T-helper 1 cell (primary cell): ENCODE measurements around the gene ZNF20.

Source experiments
- DNase-seq, 5 donors: peaks; one replicate each; pipeline ENCODE4 v3.0.0-alpha.2; 2012 to 2020
- total RNA-seq, 4 donors: gene quantifications; one replicate each; lab custom pipeline; 2026; lab: John Stamatoyannopoulos, UW

The ZNF20 gene
- 0.24 to 0.69 (median 0.50) reads per million in 4 donors for total RNA-seq

- DNase-seq = peak; percentile 74 to 88 (median 82)
Observed at GRCh38 chr19:12139885-12140544, at the start of gene ZNF20. TSS of gene ZNF20 (minus strand) at chr19:12140350. CDS start at chr19:12140182, 168 bp downstream.

- DNase-seq = no peak
Observed at GRCh38 chr19:12187625-12188024, 47.5 kb upstream of the ZNF20 start.

GRCh38 chr19:12180377-12180776 lies 40.2 kb upstream of the ZNF20 start:
- no peak for DNase-seq

DNA sequence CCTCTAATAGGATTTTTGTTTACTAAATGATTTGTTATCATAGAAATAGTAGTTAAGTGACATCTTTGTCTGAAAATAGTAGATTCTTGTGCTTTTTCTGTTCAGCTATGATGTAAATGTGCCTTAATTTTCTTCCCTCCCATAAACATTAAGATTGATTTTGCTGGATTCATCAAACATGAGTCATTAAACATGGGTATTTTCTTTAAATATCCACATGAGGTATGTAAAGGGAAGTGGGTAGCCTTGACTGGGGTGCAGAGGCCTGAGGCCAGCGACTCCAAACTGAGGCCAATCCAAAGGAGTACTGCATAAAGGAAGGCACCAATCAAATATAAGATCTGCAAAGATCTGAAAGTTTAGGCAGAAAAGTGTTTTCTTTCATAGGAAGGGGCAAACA lies 26.5 kb upstream of the ZNF20 start:
- no peak for DNase-seq

DNA sequence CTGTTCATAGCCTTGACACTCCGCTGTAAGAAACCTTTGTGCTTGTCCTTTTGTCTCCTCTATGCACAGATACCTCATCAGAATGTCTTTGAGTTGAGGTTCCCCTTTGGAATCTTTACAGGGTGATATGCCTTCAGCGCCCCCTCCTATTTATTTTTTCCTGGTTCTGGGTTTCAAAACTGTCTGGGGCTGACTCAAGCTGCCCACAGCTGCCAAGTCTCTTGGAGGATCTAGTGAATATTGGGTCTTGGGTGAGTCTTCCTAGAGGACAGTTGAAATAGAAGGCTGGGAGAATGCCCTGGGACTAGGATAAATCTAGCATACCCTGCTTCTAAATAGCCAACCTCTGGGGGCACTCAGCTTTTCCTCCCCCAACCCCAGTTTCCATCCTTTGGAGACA lies 23.7 kb upstream of the ZNF20 start:
- DNase-seq = no peak

DNA sequence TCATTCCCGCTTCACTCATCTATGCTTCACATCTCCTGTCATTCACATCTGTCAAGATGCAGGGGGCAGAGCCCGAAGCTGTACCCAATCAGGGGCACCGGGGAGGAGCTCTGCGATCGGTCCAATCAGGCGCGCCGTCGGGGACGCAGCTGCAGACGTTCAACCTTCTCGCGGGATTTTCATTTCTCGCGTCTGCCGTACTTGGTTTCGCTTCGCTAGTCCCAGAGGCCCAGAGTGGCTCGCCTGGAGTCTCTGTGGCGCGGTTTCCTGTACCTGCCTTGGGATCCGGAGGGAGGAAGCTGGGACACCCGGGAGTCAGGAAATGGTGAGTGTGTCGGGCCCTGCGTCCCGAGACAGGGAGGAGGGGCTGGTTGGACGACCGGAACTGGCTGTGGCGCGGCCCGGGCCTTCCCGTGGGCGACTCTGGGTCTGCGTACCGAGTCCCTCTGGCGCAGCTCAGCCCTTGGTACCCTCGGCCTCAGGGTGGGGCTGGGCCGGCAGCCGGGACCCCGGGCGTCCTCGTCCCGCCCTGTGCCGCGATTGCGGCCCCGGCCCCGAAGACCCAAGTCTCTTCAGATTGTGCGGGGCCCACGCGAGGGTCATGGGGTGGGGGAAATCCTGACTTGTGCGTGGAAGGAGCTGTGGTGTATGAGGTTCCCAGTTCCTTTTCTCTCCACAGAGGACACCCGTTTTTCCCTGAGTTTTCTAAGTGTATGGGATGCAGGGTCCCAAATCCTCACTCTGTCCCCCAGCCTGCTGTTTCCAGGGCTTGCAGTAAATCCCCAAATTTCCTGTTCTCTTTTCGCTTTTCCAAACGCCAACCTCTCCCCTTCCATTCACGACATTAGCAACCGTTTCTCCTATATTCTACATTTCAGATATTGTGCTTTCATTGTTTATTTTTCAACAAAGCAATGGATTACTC lies 23.0 kb upstream of the ZNF20 start, which contains the start of gene ZNF136:
ZNF136 (plus strand) TSS at position 215 of the 925 bp plus-strand sequence; CDS start at position 323, 108 bp downstream.
- peak; percentile 80 to 94 (median 88) for DNase-seq

GRCh38 chr19:12162513-12162881 lies 22.3 kb upstream of the ZNF20 start:
- no peak for DNase-seq

- DNase-seq = no peak
Observed at GRCh38 chr19:12159773-12160414, 19.7 kb upstream of the ZNF20 start.

GRCh38 chr19:12156223-12157058 lies 16.3 kb upstream of the ZNF20 start, which contains the start of gene ZNF625:
TSS of gene ZNF625 (minus strand) at chr19:12156734. CDS start at chr19:12156558, 176 bp downstream.
- peak in 1 of 5 donors; percentile 52 for DNase-seq

- no peak for DNase-seq
Observed at GRCh38 chr19:12155324-12155860, 15.2 kb upstream of the ZNF20 start.

- DNase-seq = no peak
Observed at GRCh38 chr19:12145348-12145747, 5.2 kb upstream of the ZNF20 start.

DNA sequence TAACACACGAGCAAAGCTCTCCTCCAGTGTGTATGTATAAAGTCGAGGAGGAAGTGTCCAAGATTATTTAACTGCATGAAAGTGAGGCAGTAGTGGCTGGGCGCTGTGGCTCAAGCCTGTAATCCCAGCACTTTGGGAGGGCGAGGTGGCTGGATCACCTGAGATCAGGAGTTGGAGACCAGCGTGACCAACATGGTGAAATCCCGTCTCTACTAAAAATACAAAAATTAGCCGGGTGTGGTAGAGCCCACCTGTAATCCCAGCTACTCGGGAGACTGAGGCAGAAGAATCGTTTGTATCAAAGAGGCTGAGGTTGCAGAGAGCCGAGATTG lies 1.2 kb upstream of the ZNF20 start:
- DNase-seq = no peak

DNA sequence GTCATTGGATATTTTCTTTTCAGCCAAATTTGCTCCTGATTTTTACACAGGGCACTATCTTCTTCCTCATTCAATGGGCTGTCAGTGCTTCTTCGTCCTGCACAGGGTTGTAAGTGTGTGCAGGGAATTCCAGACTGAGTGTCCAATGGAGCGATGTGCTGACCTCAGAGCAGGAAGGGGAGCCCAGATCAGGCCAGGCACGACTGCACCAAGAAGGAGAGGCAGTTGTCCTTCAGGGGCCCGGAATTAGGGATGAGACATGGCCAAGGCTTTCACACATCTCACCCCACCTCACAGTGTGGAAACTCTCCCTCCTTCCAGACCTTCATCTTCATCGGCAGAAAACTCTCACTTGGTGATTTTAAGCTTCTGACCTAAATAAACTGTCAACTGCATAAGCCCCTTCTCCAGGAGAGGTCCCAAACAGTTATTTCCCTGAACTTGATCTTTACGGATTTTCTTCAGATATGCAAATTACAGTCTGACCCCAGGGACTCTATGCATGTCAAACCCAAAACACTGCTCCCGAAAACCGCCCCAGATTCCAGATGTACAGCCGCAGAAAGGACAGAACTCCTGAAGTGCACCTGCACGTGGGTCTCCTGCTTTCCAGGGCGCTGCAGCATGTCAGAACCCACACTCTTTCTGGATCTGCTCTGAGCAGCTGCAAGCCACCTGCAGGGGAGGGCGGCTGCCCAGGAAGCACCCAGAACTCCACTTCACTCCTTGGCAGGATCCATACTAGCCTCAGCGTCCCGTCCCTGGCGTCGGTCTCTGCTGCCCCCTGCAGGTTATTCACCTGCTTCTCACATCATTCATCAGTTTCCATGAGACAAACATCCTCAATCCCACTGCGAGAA lies 625 bp upstream of the ZNF20 start:
- peak; percentile 64 to 87 (median 75) for DNase-seq

- no peak for DNase-seq
Observed at GRCh38 chr19:12139269-12139668, 881 bp downstream of the ZNF20 start.

- peak in 2 of 5 donors; percentile 16 to 29 for DNase-seq
Observed at GRCh38 chr19:12137221-12137940, 2.8 kb downstream of the ZNF20 start.

DNA sequence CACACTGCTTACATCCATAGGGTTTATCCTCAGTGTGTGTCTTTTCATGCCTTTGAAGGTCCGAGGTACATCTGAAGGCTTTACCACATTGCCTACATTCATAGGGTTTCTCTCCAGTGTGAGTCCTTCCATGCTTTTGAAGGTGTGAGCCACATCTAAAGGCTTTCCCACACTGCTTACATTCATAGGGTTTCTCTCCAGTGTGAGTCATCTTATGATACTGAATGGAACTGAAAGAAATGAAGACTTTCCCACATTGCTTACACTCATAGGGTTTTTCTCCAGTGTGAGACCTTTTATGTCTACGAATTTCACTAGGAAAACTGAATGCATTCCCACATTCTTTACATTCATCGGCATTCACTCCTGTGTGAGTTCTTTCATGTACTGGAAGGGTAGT lies 7.1 kb downstream of the ZNF20 start:
- DNase-seq = no peak

- DNase-seq = no peak
Observed at GRCh38 chr19:12126707-12127106, 13.4 kb downstream of the ZNF20 start.

DNA sequence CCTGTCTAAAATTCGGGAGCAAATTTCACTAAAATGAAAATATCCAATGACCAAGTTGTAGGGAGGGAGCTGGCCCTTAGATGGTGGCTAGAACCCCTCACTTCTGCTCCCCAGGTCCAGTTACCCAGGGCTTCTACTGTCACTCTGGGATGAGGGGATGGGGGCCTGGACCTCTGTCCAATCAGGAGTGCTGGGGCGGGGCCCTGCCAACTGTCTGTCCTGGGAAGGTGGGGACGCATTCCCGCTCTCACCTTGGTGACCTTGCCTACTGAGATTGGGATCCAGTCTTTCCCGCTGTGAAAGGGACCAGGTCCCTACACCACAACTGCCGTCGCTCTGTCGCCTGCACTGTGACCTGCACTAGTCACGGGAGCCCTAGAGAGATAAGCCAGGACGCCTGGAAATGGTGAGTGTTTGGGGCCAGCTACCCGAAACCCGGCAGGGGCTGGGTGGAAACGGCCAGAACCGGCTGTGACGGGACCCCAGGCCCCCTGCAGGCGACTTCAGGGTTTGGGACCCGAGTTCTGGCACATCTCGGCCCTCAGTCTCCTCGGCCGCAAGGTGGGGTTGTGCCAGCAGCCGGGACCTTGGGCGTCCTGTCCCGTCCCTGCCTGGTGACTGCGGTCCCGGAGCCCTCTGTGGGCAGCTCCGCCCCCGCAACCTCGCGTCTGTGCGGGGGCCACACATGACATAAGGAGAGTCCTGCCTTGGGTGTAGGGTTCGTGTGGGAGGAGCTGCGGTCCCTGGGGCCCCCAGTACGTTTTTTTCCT lies 22.8 kb downstream of the ZNF20 start:
- no peak for DNase-seq

- DNase-seq = no peak
Observed at GRCh38 chr19:12113121-12113520, 27.0 kb downstream of the ZNF20 start.
